GM18519 (cell line): ENCODE measurements around the gene PAAF1.

Experiments used
- ATAC-seq: cut with Tn5 transposase; IDR thresholded peaks from one replicate; pipeline ENCODE4 v1.9.1; 2021; ENCODE audit warnings: mild to moderate bottlenecking, moderate library complexity; ENCODE audit not compliant: unreplicated experiment, low FRiP score

PAAF1 gene

GRCh38 chr11:73969991-73970800 is 93.4 kb downstream of the PAAF1 start:
- ATAC-seq = no peak

GRCh38 chr11:73971175-73971719 is 94.4 kb downstream of the PAAF1 start:
- ATAC-seq = no peak

- no peak for ATAC-seq
Observed at GRCh38 chr11:73972187-73972586, 95.4 kb downstream of the PAAF1 start.

GRCh38 chr11:73972620-73973449 is 96.0 kb downstream of the PAAF1 start:
- no peak for ATAC-seq

GRCh38 chr11:73974604-73975478 is 98.0 kb downstream of the PAAF1 start:
- ATAC-seq = no peak

- ATAC-seq = no peak
Observed at GRCh38 chr11:73975479-73975757, 98.6 kb downstream of the PAAF1 start.

- ATAC-seq = no peak
Observed at GRCh38 chr11:73976451-73977151, 99.8 kb downstream of the PAAF1 start.

GRCh38 chr11:73977856-73978519 is 101.2 kb downstream of the PAAF1 start:
- no peak for ATAC-seq

- ATAC-seq = no peak
Observed at GRCh38 chr11:73978576-73979086, 101.8 kb downstream of the PAAF1 start.

- peak; percentile 36 for ATAC-seq
Observed at GRCh38 chr11:73980001-73980961, 103.5 kb downstream of the PAAF1 start.
